GM18873 (cell line): Measurements from ENCODE around the gene PTH1R.

Experiments used
- ATAC-seq: cut with Tn5 transposase; IDR thresholded peaks from one replicate; pipeline ENCODE4 v1.9.1; 2021; ENCODE audit warnings: mild to moderate bottlenecking, moderate library complexity, moderate number of reproducible peaks; ENCODE audit not compliant: unreplicated experiment, low FRiP score

Gene PTH1R

DNA sequence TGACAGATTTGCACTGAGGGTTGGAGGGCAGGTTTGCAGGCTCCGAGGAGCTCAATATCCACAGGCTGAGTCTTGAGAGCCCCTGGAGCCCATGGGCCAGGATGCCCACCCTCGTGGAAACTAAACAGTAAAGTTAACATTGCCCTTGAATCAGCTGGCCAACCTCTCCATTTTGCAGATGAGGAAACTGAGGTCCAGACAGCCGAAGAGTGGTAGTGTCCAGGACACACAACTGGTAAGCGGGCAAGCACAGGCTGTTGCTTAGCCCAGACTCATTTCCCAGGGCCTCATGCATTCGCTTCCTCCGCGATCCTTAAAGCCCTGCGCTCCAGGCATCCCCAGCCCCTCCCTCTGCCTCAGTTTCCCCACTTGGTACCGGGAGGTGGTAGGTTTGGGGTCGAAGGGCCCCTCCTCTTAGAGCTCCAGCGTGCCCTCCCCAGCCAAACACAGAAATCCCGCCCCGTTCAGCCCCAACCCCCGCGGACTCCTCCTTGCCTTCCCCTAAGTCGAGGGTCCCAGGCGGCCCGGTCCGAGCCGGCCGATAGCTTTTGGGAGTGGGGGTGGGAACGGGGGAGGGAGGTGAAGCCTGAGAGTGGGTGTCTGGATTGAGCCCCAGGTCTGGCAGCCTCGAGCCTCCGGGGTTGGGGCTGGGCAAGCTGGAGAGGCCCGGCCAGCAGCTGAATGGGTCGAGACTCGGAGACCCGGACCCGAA is 3.5 kb downstream of the PTH1R start:
- ATAC-seq, result no peak

DNA sequence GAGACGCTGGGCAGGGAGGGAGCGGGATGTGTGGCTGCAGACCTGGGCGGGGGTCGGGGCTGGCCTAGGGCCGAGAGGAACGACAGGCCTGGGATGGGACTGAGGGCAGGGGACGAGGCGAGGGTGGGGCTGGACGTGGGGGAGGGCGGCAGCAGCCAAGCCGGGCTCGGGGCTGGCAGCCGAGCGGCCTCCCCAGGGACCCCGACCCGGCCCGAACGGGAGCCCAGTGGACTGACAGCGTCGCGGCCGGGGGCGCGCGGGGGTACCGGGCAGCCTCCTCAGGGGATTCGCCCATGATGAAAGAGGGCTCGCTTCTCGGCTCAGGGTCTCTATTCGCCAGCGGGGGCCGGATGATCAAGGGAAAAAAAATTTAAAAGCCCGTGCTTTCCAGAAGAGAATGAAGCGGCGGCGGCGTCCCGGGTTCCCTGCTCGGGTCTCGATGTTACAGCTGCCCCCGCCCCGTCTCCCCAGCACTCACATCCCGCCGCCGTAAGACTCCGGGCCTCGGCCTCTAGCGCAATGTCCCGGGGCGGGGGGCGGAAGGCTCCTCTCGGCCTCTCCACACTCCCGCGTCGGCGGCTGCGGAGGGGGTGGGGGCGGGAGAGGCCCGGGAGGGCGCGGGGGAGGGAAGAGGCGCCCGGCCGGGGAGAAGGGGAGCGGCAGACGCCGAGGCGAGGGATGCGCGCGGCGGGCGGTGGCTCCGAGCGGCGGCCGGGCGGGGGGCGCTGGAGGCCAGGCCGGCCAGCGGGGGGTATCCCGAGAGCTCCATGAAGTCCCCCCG is 4.3 kb downstream of the PTH1R start:
- no peak for ATAC-seq

- no peak for ATAC-seq
These were observed 5.0 kb downstream of the PTH1R start for GRCh38 chr3:46882377-46883053.

GRCh38 chr3:46883054-46883829 is 5.7 kb downstream of the PTH1R start:
- no peak for ATAC-seq

DNA sequence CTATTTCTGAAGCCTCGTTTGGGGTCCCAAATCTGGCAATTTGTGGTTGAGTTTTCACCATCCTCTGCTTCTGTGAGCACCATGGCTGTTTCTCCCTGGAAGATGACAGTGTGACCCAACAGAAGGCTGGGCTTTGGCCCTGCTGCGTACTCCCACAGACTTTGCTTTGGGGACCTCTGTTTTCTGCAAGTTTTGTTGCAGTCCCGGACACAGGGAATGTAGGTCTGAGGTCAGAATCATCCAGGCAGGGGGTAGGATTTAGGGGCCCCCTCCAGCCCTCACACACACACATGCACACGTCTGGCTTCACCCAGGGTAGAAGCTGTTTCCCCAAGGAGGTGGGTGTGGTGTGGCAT is 6.3 kb downstream of the PTH1R start:
- no peak for ATAC-seq

DNA sequence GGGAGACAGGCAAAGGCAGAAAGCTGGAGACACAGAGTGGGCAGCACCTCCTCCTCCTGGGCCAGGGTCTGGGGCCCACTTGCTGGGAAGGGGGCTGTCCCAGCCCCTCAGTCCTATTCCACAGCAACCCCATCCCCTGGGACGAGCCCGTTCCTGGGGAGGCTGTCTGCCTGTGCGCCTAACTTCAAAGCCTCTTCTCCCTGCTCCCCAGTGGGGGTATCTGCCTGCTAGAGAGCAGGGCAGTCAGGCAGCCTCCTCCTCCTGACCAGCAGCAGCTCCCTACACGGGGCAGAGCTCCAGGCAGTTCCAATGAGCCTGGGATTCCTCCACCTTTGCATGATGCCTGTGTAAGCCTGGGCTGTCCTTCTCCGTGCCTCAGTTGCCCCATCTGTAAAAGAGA is 6.9 kb downstream of the PTH1R start:
- ATAC-seq, result no peak

GRCh38 chr3:46884929-46885328 is 7.4 kb downstream of the PTH1R start:
- no peak for ATAC-seq

- no peak for ATAC-seq
These were observed 8.1 kb downstream of the PTH1R start for GRCh38 chr3:46885612-46886011.

GRCh38 chr3:46887980-46888494 is 10.5 kb downstream of the PTH1R start:
- ATAC-seq, result no peak

- no peak for ATAC-seq
These were observed 11.2 kb downstream of the PTH1R start for GRCh38 chr3:46888705-46889104.

DNA sequence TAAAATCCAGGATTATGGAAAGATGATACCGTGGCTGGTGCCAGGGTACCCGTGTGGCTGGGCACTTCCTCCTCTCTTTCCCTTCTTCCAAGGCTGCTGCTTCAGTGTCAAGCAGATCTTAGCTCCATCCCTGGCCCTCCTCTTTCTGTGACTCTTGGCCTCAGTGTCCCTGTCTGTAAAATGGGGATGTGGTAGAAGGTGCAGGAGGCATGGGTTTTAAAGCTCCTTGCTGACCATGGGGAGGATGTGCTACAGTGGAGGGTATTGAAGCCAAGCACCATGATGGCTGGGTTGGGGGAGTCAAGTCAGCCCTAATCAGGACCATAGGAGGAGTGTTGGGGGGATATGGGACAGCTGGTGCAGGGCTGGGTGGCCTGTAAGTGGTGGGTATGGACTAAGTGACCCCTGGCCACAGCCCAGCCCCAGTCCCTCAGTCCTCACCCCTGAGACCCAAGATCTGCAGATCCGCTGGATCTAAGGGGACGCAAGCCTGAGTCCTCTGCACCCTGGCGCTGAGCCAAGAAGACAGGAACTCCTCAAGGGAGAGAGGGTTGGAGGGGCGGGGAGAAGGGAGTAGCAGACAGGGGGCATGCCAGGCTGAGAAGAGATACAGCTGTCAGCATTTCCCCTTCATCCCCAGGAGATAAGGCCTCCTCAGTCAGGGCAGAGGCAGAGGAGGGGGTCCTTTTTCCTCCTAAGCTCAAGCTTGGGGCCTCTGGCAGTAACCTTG is 12.0 kb downstream of the PTH1R start:
- no peak for ATAC-seq

DNA sequence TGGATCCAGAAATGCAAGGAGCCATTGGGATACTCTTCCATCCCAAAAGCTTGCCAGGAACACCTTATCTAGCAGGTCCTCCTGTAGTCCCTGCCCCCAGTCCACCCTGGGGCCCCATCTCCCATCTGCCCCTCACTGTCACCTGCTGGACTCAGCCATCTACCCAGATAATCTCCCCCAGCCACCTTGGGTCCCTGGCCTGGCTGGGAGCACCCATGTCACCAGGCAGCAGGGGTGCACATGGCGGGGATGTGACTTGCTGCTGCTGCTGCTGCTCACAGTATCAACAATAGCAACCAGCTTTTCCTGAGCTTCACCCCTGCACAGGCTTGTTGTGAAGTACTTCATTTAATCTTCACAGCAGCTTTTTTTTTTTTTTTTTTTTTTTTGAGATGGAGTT is 12.6 kb downstream of the PTH1R start:
- no peak for ATAC-seq

GRCh38 chr3:46891132-46891531 is 13.6 kb downstream of the PTH1R start:
- ATAC-seq, result no peak

GRCh38 chr3:46892285-46893145 is 15.0 kb downstream of the PTH1R start:
- ATAC-seq, result no peak

GRCh38 chr3:46893146-46893748 is 15.7 kb downstream of the PTH1R start:
- ATAC-seq, result no peak

DNA sequence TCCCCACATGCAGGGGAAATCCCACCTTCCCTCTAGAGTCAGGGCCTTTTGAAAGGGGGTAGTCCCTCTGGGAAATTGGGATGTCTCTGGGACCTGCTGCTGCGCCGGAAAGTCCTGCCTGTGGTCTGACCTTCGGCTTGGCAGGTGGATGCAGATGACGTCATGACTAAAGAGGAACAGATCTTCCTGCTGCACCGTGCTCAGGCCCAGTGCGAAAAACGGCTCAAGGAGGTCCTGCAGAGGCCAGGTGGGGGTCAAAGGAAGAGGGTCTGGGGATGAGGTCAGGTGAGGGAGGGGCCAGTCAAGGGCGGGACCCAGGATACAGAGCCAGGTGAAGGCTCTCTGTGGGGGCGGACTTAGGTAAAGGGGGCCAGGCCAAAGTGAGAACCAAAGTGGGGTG is 16.2 kb downstream of the PTH1R start:
- ATAC-seq, result no peak

DNA sequence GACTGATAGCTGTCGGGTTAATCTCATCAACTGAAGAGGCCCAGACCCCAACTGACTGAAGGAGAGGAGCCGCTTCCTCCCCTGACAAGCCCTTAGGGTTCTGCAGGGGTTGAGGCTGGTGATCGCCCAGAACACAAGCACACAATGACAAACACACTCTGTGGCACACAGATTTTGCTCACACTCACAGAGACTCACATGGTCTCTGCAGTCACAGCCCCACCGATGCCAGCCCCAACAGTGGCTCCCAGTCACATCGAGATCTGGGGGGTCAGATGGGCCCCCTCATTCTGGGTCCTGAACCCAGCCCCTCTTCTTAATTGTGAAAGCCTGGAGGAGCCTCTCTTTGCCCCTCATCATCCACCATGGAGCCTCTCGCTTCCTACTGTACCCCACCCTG is 16.7 kb downstream of the PTH1R start:
- ATAC-seq, result no peak

- ATAC-seq, result no peak
These were observed 17.7 kb downstream of the PTH1R start for GRCh38 chr3:46895204-46895660.

- ATAC-seq, result no peak
These were observed 18.2 kb downstream of the PTH1R start for GRCh38 chr3:46895761-46896160.
